A204.1 (cell line): ENCODE data around the gene PAGE2B.
"Not testable (repeated sequence)": the region's sequence is repeated elsewhere in the genome, so short reads cannot be mapped to it uniquely, and the experiment has no call there.

Experiments
- FAIRE-seq: peaks from 2 replicates; lab custom pipeline; 2012; peaks lifted over from hg19 to GRCh38; lab: Jason Lieb, UNC

Gene PAGE2B, protein sequence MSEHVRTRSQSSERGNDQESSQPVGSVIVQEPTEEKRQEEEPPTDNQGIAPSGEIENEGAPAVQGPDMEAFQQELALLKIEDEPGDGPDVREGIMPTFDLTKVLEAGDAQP

DNA sequence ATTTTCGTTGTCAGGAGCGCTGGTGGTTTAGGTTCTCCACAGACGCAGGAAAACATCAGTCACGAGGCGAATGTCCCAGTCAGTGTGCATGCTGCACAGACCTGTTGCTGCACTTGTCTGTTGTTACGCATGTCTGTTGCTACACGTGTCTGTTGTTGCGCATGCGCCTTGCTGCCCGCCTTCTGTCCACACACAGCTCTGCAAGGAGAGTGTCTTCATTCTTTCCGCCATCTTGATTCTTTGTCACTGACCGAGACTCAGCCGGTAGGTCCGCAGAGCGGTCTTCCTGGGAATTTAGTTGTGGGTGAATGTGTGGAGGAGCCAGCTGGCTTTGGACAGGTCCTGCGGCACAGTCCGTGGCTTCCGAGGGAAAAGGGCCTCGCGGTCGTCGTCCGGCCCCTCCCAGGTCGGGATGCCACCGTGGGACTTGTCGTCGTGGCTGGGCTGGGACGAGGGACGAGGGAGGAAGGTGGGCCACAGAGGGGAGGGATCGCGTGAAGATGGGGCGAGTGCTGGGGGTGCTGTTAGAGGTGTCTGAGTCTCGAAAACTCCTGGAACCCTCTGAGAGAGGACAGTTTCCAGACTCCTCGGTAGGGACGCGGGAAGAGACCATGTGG is at the start of gene PAGE2B:
PAGE2B (plus strand) TSS at position 180 of the 617 bp plus-strand sequence. CDS start 1,012 bp downstream, outside the sequence.
- no peak for FAIRE-seq

DNA sequence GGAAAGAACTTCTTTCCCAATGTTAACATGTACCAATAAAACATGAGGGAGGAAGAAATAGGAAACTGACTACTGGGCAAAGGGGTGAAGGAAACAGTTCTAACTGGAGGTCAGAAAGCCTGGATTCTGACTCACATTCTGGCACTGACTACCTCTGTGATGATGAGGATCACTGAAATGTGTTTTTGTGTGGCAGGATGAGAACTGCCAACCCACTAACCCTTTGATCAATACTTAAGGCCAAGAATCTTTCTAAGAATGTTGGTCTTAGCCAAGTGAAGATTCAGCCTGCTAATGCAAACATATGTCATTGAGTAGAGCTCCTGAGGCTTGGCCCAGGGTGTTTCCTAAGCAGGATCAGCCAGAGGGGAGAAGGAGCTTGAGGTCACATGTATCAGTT is 48.7 kb upstream of the PAGE2B start:
- FAIRE-seq, result no peak

DNA sequence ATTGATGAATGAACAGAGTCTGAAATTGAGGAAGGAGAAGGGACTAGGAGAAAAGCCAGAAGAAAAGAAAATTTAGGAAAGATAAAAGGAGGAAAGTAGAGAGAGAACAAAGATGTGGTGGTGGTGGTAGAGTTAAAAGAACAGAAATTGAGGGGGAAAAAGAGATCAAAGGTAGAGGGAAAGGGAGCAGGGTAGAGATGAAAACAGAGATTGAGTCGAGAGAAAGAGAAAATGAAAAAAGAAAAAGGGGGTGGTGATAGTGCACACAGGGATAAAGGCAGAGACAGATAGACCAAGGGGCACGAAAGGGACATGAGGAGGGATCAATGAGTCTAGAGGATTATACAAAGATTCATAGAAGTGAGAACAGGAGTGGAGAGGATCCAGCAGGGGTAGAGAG is 48.0 kb upstream of the PAGE2B start:
- no peak for FAIRE-seq

DNA sequence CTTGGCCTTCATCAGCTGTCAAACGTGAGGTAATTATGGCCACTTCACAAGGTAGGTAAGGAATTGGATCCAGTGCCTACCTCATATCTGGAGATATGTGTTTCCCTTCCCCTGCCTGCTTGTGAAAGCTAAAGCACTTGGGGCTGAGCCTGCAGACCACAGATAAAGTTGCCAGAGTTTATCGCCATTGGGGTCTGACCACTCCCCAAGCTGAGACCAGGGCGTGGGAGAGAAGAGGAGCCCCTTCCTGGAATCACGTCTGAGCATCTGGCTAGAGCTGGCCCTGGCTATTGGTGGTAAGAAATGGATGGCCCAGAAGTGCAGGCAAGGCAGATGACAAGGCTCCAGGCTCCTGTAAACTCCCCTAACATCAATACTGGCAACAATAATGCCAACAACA is 46.8 kb upstream of the PAGE2B start:
- no peak for FAIRE-seq

DNA sequence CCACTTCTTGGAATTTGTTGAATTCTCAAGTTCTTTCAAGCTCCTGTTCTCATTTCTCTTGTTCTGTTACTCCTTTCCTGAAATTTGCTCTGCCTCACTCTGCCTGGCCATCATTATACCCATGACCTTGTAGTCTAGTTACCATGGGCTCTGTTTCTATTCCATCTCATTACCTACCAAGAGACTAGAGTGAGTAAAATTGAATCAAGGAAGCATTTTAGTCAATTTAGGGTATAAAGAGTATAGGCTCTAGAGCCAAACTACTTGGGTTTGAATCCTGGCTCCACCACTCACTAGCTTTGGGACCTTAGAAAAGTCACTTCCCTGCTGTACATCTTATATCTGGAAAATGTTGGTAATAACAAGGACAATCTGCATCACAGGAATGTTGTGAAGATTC is 46.2 kb upstream of the PAGE2B start:
- FAIRE-seq, result no peak

DNA sequence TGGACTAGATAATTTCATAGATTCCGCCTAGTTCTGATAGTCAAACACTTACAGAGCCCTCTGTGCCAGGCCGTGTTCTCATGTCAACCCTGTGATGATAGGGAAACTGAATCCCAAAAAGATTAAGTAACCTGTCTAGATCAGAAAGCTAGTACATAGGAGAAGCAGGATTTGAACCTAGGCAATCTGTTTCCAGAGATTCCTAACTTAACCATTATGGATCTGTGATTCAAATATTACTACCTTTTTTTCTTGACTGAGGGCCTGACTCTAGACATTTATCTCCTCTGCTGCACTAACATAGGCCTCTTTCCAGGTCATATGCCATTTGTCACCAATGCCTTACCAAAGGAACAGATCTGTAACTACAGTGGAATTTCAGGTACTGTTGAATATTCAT is 45.5 kb upstream of the PAGE2B start:
- no peak for FAIRE-seq

DNA sequence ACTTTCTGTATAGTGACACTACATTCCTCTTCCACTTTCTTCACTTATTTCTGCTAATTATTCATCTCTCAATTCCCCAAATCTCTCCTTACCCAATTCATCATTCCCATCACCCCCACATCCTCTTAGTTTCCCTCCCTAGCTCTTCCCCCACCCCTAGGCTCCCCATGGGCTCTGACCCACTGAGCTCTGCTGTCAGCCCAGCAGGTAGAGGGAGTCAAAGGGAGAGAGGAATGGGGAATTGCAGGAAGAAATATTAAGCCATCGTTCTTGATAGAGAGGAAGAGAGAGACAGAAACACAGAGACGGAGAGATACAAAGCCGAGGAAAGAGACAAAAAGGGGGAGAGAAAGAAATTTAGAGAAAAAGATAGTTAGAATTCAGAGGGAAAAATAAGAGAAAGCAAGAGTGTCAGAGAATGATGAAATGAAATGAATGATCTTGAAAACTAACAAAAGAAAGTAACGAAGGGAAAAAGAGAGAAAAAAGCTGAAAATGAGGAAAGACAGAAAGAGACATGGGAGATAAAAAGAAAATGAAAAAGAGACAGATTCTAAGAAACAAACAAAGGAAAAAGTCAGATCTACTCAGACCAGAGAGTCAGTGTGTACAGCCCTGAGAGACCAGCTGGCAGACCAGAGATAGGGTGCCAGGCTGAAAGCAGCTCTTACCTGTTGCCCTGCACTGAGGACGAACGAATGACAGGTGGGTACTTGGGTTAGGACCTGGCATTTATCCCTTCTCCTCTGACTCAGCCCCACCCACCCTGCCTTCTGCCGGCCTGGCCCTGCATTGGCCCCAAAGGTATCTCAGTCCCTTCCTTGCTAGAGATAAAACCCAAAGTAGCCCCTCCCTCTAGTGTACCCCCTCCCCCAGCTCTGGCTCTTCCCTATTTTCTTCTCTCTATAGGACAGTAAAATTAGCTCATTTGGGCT is 44.3 kb upstream of the PAGE2B start, which contains the start of gene ALAS2:
ALAS2 (minus strand) TSS at position 707 of the 935 bp plus-strand sequence. CDS start 4,977 bp downstream, outside the sequence.
- no peak for FAIRE-seq

DNA sequence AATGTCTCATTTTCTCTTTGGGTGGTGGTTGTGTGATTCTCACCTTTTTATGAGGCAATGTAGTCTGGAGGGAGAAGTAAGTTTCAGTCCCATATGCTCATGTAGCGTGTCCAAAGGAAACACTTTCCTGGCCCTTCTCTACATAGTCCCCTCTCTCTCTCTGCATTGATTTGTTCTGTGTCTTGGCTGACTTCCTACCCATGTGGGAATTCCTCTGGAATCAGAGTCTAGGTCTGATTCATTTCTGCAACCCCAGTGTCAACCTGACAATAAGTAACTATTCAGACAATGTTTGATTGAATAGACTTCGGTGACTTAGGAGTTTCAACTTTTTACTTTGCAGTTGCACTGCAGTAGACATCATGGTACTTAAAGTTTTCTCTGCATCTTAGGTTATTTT is 41.4 kb upstream of the PAGE2B start:
- FAIRE-seq, result no peak

DNA sequence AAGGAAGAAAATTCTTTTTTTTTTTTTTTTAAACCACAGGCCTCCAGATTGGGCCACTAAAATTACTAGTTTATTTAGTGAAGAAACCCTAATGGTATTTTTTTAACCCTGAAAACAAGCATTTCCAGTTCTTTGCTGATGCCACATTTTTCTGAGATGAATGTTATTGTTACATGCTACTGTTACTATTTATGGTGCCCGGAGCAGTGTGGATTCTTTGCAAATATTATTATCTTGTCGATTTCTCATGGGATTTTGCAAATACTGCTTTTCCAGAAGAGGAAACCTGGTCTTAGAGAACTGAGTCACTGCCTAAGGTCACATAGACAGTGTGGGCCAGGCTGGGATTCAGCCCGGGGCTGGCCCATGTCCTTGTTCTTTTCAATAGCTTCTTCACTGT is 35.4 kb upstream of the PAGE2B start:
- no peak for FAIRE-seq

DNA sequence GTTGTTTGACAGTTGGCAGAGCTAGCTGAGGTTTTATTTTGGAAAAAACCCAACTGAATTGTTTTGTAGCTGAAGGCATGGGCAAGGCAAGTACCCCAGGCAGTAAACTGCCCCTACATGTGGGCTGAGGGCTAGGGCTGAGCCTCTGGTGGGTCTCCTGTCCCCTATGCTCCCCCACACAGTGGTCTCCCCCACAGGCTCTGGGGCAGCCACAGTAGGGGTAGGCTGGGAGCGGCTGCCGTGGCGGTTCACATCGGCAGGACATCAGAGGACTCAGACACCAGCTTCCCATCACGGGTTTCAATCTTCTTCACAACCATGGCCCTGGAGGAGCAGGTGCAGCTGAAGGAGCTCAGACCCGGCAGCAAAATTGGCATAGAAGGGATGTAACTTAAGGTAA is 33.3 kb upstream of the PAGE2B start:
- FAIRE-seq, result no peak

DNA sequence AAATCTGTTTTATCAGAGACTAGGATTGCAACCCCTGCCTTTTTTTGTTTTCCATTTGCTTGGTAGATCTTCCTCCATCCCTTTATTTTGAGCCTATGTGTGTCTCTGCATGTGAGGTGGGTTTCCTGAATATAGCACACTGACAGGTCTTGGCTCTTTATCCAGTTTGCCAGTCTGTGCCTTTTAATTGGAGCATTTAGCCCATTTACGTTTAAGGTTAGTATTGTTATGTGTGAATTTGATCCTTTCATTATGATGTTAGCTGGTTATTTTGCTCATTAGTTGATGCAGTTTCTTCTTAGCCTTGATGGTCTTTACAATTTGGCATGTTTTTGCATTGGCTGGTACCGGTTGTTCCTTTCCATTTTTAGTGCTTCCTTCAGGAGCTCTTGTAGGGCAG is 24.2 kb upstream of the PAGE2B start:
- not testable (repeated sequence) for FAIRE-seq

DNA sequence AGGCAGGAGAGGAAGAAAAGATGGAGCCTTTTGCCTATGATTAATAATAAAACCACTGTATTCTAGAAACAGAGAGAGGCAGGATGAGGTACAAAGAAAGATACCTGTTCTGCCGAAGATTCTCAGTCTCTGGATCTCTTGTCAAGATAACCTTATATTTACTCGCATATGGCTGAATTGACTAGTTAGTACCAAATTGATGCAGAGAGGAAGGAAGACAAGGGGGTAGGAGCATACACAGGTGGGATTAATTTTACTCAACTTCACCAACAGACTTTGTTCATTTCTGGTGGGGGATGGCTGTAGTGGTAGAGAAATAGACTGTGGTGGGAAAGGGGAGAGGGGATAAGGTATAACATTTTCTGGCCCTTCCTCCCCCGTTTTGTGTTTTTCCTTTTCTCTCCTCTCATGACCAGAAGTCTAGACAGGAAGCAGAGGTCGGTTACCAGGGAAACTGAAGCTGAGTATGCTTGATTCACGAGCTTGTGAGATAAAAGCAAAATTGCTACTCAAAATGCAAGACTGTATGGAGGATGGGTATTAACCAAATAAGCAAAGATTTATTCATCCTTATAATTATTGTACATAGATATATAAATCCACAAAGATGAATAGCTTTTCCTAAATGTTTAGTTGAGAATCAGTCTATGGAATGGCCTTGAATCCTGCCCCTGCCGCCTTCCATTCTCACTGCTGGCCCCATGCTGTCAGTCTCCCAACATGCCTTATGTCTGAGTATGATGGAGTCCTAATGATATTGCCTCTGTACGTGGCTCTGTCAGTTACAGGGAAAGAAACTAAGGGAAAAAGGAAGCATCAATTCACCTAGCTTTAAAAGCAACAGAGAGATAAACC is 17.8 kb upstream of the PAGE2B start:
- FAIRE-seq, result no peak

DNA sequence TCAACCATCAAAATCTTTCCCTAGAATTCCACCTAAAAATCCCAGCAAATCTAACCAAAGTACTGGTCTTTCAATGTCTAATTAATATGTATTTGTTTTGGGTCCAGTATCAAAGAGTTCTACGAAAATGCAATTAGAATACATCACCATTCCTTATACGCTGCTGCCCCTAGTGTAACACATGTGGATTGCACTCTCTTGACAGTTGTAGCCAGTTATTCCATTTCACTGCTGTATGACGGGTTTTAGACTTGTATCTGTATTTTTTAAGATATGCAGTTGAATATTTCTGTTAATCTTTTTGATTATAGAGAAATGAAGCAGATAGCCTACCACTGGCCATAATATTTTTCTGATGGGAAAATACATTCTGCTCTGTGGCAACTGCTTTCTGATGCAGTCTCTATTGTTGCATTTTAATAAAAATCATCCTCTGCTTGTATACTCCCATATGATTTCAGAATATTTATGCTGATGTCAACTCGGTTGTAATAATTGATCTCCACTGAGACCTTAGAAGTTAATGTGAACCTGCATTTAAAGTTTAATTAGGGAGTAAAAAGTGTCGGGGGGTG is 17.1 kb upstream of the PAGE2B start:
- FAIRE-seq, result peak; percentile 89

DNA sequence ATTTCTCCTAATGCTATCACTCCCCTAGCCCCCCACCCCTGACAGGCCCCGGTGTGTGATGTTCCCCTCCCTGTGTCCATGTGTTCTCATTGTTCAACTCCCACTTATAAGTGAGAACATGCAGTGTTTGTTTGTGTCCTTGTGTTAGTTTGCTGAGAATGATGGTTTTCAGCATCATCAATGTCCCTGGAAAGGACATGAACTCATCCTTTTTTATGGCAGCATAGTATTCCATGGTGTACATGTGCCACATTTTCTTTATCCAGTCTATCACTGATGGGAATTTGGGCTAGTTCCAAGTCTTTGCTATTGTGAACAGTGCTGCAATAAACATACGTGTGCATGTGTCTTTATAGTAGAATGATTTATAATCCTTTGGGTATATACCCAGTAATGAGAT is 7.7 kb upstream of the PAGE2B start:
- not testable (repeated sequence) for FAIRE-seq

DNA sequence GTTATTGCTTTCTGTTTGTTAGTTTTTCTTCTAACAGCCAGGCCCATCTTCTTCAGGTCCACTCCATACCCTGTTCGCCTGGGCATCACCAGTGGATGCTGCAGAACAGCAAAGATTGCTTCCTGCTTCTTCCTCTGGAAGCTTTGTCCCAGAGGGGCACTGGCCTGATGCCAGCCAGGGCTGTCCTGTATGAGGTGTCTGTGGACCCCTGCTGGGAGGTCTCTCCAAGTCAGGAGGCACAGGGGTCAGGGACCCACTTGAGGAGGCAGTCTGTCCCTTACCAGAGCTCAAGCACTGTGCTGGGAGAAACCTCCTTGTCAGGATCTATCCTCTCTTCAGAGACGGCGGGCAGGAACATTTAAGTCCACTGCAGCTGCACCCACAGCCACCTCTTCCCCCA is 2.5 kb upstream of the PAGE2B start:
- no peak for FAIRE-seq

DNA sequence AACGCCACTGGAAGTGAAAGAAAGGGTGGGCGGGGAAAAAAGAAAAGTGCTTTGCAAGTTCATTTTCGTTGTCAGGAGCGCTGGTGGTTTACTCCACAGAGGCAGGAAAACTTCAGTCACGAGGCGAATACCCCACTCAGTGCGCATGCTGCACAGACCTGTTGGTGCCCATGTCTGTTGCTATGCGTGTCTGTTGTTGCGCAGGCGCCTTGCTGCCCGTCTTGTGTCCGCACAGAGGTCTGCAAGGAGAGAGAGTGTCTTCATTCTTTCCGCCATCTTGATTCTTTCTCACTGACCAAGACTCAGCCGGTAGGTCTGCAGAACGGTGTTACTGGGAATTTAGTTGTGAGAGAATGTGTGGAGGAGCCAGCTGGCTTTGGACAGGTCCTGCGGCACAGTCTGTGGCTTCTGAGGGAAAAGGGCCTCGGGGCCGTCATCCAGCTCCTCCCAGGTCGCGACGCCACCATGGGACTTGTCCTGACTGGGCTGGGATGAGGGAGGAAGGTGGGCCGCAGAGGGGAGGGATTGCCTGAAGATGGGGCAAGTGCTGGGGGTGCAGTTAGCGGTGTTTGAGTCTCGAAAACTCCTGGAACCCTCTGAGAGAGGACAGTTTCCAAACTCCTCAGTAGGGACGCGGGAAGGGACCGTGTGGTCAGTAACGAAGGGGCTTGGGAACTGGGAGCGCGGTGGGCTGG is 14.1 kb downstream of the PAGE2B start, which contains the start of gene PAGE2:
PAGE2 (plus strand) TSS at position 224 of the 695 bp plus-strand sequence. CDS start 1,003 bp downstream, outside the sequence.
- no peak for FAIRE-seq

DNA sequence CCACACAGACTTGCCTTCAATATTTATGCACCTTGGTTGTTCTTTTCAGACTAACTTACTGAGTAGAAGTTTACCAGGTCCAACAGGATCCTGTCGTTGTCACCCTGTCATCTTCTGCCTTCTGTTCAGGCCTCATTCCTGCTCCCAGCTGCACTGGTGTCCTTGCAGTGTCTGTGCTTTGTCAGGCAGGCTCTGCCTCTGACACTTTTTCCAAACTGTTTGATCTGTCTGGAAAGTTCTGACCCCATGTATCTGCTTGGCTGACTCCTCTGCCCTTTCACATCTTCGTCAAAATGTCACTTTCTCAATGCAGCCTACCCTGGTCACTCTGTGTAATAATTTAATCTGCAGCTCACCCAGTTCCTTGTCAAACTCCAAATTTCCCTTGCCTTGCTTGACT is 23.9 kb downstream of the PAGE2B start:
- FAIRE-seq, result no peak

DNA sequence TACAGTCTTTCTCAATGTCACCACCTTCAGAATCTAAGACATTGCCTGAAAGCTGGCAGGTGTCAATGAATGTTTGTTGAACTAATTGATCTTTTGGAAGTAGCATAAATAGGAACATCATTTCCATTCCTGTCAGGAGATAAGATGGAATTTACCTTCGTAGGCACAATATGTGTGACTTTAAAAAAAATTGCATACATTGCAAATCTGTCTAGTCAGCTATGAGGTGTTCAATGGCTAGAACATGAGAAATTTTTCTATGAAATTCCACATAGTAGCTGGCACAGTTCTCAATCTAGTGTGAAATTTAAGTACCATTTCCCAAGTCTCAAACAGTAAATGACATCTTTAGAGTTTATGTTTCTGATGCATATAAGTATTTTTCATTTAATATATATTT is 24.3 kb downstream of the PAGE2B start:
- no peak for FAIRE-seq

DNA sequence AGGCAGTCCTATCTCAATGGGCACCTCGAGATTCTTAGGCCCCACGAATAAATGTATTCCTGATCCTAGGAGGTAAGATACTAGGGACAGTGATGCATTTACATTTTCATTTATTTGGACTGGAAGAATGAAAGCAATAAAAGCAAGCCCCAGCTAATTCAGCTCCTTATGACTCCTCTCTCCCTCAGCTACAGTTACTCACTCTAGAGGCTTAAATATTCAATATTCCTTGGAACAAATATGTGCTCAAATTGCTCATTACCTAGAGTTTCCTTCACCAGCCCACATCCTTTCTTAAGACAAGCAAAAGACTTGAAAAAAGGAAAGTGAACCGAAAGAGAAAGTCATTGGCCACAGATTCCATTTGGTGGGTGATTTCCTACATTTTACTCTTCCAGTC is 27.9 kb downstream of the PAGE2B start:
- FAIRE-seq, result no peak

DNA sequence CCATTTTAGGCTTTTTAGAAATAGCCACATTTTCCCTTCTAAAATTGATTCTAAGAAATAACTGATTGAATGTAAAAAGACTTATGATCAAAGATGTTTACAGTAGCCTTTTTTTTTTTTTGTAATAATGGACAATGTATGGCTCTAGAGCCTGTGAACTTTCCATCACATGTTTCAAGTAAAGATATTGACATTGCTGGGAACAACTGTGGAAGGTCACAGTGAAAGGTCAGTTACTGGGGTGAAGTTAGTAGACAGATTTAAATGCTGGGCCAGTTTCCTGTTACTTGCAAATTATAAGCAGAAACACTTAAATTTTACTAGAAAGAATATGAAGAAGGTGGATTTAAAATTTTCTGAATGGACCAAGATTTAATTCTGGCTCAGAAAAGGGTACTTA is 32.4 kb downstream of the PAGE2B start:
- FAIRE-seq, result no peak

DNA sequence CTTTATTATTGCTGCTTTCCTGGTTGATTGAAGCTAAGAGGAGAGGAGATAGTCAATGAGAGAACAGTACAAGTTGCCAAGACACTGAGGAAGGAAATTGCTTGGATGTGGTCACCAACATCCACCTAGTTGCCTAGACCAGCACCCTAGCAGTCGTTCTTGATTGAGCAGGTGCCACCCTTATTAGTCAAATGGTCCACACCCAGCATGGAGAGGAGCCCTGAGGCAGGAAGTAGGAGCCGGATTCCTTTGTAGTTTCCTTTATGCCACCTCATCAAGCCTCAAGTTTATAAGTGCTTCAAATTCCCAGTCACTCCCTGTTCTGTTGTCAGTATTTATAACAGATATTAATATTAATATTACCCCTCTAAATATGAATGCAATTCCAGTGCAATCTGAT is 33.1 kb downstream of the PAGE2B start:
- no peak for FAIRE-seq
